ENCODE data around the gene SCO2.
A peak's percentile ranks its signal among the peaks of the same experiment; 100 is the strongest.
"Not testable (repeated sequence)": the region's sequence is repeated elsewhere in the genome, so short reads cannot be mapped to it uniquely, and the experiment has no call there.

Gene SCO2

DNA sequence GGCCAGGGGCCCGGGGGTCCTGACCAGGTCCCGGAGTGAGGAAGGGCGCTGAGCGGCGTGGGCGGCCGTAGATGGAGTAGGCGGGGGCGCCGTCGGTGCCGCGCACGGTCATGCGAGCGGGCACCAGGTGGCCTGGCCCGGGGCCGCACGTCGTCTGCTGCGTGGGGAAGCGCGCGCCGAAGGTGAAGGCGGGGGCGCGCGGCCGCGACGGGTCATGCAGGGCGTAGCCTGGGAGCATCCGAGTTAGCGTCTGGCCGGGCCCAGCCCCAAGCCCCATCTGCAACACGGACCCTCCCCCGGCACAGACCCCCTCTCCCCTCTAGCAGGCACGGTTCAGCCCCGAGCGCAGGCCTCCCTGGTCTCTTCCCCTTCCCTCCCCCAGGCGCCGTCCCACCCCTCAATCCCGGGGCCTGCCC lies 6.2 kb upstream of the SCO2 start:
- ATAC-seq, result peak; percentile 49 to 53

- ATAC-seq, result peak; percentile 46 to 55
Measured at GRCh38 chr22:50530877-50531545, 5.6 kb upstream of the SCO2 start.

- ATAC-seq, result peak in 1 of 2 donors; percentile 1
Measured at GRCh38 chr22:50530580-50530876, 5.1 kb upstream of the SCO2 start.

DNA sequence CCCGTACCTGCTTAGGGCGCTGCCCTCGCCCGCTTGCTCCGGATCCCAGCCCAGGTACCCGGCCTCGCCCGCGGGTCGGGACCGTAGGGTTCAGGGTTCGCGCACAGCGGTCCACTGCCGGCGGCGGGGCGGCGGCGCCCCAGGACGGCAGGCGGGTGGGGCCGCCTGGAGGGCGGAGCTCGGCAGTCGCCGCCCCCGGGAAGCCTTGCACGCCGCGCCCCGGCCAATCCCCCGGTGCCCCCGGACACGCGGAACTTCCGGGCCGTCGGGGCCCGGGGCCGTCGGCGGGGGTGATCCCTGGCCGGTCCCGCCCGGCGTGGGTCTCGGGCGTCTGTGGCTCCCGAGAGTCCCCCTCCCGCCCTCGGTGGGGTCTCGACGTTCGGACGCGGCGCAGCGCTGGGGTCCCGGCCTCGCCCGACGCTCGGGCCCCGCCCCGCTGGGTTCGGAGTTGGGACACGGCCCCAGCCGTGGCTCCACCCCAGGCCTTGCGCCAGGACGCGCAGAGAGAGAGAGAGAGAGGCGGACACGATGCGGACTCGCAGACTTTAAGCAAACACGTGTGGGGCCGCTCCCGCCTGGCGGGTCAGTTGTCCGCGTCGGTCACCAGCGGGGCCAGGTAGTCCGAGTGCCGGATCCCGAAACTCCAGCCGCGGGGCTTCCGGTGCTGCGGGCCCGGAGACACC lies 4.6 kb upstream of the SCO2 start, which contains the start of gene TYMP:
TYMP (minus strand) TSS at position 116 of the 683 bp plus-strand sequence. CDS start 303 bp downstream, outside the sequence.
- ATAC-seq, result peak; percentile 18 to 26

GRCh38 chr22:50529416-50529896 lies 4.1 kb upstream of the SCO2 start:
- ATAC-seq, result no peak

GRCh38 chr22:50528682-50529415 lies 3.5 kb upstream of the SCO2 start:
- no peak for ATAC-seq

- no peak for ATAC-seq
Measured at GRCh38 chr22:50527921-50528681, 2.7 kb upstream of the SCO2 start.

DNA sequence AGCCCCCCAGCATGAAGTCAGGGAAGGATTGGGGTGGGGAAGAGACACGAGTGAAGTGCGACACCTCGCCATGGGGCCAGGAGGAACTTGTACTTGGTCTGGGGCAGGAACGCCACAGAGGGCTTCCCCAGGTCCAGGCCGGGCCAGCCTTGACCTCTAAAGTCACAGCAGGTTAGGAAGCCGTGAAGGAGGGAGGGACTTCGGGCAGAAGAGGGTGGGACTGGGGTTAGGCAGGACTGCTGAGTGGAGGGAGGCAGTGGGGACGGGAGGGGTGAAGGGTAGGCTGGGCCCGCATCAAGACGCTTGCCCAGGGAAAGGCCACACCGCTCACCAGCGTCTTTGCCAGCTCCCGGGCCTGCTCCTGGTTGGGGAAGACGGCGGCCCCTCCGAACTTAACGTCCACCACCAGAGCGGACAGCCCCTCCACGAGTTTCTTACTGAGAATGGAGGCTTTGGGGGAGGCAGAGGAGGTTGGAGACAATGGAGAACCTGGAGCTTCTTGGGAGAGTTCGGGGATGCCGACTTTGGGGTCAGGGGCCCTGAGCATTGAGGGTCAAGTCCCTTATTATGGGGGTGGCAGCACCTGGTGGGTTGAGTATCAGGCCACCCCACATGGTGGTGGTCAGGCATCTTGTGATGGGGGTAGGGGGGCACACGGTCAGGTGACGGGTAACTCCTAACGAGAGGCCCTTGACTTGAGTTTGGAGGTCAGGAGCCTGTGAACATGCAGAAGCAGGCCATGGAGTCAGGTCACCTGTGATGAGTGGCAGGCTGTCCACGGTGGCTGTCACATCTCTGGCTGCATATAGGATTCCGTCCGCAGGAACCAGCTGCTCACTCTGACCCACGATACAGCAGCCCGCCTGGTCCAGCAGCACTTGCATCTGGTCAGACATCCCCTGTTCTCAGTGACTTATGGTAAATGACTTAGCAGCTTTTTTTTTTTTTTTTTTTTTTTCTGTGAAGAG lies 1.7 kb upstream of the SCO2 start:
- peak in 1 of 2 donors; percentile 3 for ATAC-seq

- peak; percentile 28 to 33 for ATAC-seq
Measured at GRCh38 chr22:50526108-50526833, 873 bp upstream of the SCO2 start.

DNA sequence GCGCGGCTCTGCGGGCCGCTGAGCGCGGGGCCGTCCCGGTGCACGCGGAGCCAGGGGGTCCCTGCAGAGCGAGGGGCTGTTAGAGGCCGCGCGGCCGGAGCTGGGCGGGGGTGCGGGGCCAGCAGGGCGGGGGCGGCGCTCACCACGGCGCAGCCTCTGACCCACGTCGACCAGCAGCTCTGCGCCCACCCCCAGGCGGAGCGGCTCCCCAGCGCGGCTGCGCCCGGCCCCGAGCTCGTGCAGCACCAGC lies 385 bp upstream of the SCO2 start:
- no peak for ATAC-seq

DNA sequence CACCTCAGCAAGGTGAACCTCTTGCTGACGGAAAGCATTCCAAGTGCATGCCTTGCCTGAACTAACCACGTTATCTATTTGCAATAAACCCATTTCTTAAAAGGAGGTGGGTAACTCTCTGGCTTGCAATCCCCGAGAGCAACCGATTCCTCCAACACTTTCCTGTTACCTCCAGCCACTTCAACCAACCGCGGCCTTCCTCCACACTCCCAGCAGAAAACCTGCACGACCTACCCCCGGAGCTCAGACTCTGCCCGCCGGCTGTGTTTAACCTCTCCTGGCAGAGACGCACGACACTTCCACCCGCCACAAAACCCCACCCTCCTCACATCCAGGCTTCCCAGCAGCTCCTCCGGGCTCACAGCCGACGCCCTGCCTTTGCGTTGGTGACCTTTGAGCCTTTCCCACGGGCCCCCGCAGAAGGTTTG lies 708 bp downstream of the SCO2 start:
- no peak for ATAC-seq

DNA sequence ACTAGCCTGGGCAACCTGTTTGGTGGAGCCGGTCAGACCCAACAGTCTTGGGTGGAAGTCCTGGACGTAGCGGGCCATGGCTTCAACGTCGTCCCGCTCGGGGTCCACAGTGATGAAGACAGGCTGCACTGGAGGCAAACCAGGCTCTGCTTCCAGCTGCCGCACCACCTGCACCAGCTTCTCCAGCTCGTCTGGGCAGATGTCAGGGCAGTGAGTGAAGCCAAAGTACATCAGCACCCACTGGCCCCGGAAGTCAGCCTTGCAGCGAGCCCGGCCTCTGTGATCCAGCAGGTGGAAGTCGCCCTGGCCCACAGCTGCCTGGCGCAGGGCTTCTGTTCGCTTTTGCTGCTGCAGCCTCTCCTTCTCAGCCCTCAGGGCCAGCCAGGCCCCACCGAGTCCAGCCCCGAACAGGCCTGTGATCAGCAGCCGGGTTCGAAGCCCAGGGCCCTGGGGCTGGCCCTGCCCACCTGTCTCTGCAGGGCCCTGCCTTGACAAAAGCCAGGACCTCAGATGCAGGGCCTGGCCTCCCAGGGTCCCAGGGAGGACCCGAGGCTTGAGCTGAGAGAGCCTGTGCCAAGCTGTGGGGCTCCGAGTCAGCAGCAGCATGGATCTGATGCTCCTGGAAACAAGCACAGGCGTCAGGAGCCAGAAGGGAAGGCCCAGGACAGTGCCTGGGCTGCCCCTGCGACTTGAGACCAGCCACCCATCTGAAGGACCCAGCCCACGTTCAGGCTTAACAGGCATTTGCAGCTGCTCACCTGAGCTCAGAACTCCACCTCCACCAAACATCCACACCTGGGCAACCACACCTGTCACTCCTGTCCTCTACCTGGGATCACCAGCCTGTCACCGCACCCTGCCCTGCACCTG lies 1.4 kb downstream of the SCO2 start:
- no peak for ATAC-seq

GRCh38 chr22:50523458-50523805 lies 2.0 kb downstream of the SCO2 start:
- ATAC-seq, result no peak

- no peak for ATAC-seq
Measured at GRCh38 chr22:50522806-50523438, 2.5 kb downstream of the SCO2 start.

GRCh38 chr22:50522208-50522805 lies 3.1 kb downstream of the SCO2 start:
- no peak for ATAC-seq

- ATAC-seq, result no peak
Measured at GRCh38 chr22:50521710-50522109, 3.7 kb downstream of the SCO2 start.

DNA sequence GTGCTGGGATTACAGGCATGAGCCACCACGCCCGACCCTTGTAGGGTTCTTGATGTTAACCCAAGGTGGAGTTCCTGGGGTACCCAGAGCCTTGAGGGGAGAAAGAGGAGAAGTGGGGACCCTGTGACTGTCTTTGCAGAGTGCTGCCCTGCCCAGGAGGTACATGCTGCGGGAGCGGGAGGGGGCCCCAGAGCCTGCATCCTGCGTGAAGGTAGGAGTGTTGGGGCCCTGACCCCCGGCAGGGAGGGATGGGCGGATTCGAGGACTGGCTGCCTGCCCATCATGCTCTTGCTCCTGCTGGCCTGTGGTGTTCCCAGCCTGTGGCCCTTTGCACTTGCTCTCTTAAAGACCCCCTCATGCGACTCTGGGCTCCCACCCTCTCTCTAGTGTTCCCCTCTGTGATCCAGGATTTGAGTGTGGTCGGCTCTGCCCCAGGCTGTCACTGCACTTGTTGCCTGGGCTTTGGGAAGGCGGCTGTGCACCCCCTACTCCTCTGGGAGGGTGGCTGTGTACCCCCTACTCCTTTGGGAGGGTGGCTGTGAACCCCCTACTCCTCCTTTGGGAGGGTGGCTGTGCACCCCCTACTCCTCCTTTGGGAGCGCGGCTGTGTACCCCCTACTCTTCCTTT lies 4.5 kb downstream of the SCO2 start:
- ATAC-seq, result no peak

GRCh38 chr22:50520184-50520583 lies 5.2 kb downstream of the SCO2 start:
- not testable (repeated sequence) for ATAC-seq

- no peak for ATAC-seq
Measured at GRCh38 chr22:50519151-50519550, 6.2 kb downstream of the SCO2 start.
